CD1c-positive myeloid dendritic cell (primary cell): ENCODE data around the gene HNRNPL.
"Not testable (repeated sequence)": the region's sequence is repeated elsewhere in the genome, so short reads cannot be mapped to it uniquely, and the experiment has no call there.

Experiments
- DNase-seq: peaks from one replicate; pipeline ENCODE4 v3.0.0-alpha.2; 2016; ENCODE audit errors: extremely low spot score

Gene HNRNPL

GRCh38 chr19:38869836-38870607 lies 20.2 kb upstream of the HNRNPL start:
- peak; percentile 90 for DNase-seq

- DNase-seq = peak; percentile 30
These were observed 19.5 kb upstream of the HNRNPL start for GRCh38 chr19:38869160-38869835.

- no peak for DNase-seq
These were observed 18.8 kb upstream of the HNRNPL start for GRCh38 chr19:38868551-38868950.

GRCh38 chr19:38867171-38867780 lies 17.5 kb upstream of the HNRNPL start:
- no peak for DNase-seq

- DNase-seq = no peak
These were observed 12.7 kb upstream of the HNRNPL start for GRCh38 chr19:38862321-38863059.

GRCh38 chr19:38861368-38861767 lies 11.6 kb upstream of the HNRNPL start:
- no peak for DNase-seq

GRCh38 chr19:38859631-38860204 lies 9.9 kb upstream of the HNRNPL start:
- not testable (repeated sequence) for DNase-seq

GRCh38 chr19:38856813-38857212 lies 7.0 kb upstream of the HNRNPL start:
- no peak for DNase-seq

GRCh38 chr19:38855751-38856150 lies 6.0 kb upstream of the HNRNPL start:
- DNase-seq = not testable (repeated sequence)

GRCh38 chr19:38854961-38855360 lies 5.2 kb upstream of the HNRNPL start:
- not testable (repeated sequence) for DNase-seq

GRCh38 chr19:38853214-38853613 lies 3.4 kb upstream of the HNRNPL start:
- no peak for DNase-seq

GRCh38 chr19:38852231-38853044 lies 2.7 kb upstream of the HNRNPL start:
- peak; percentile 67 for DNase-seq

- peak; percentile 98 for DNase-seq
These were observed 1.9 kb upstream of the HNRNPL start for GRCh38 chr19:38851622-38852230.

GRCh38 chr19:38850976-38851621 lies 1.3 kb upstream of the HNRNPL start:
- DNase-seq = no peak

- peak; percentile 100 for DNase-seq
These were observed 720 bp upstream of the HNRNPL start for GRCh38 chr19:38850436-38850975.

- DNase-seq = peak; percentile 100
These were observed 483 bp downstream of the HNRNPL start for GRCh38 chr19:38849147-38849859.

GRCh38 chr19:38848299-38849146 lies 1.3 kb downstream of the HNRNPL start:
- no peak for DNase-seq

GRCh38 chr19:38846097-38846496 lies 3.7 kb downstream of the HNRNPL start:
- DNase-seq = no peak
